ENCODE data around the gene GABARAP. TPM values are rescaled to one million over a fixed set of nuclear protein-coding genes. Genes with fewer than 3 reads are reported as not detected.

Gene GABARAP
- total RNA-seq, 4 donors from 2014 or later = 172 to 384 (median 197) TPM

DNA sequence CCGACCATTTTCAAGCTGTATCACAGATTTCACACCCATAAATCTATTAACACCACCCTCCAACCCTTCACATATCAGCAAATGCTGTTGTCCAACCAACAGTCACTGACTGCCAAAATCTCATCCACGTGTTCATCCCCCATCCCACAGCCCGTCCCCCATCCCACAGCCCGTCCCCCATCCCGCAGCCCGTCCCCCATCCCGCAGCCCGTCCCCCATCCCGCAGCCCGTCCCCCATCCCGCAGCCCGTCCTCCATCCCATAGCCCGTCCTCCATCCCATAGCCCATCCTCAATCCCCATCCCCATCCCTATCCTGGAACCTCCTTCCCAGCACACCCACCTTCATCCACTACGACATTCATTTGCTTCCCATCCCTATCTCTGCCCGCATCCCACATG, 36.7 kb downstream of the GABARAP start:
- no peaks in the 10 kb centered on the region for H3K27me3 ChIP-seq
- WGBS, 2 donors = 50 to 62% methylated on average over 15 of the region's 15 CpGs
- H3K4me3 ChIP-seq = peak overlapping the region in 3 of 4 donors; percentile 52 to 66 (median 52)
- peak overlapping the region; percentile 53 to 79 (median 74) for H3K27ac ChIP-seq
- H3K4me1 ChIP-seq = peaks cover 3 to 19% (median 7%) of the 10 kb centered on the region in 3 donors
- intact Hi-C loops (cut with DNase I) = no loop called here
- H3K9me3 ChIP-seq = no peaks in the 10 kb centered on the region
- TF ChIP-seq, protein P1, sequence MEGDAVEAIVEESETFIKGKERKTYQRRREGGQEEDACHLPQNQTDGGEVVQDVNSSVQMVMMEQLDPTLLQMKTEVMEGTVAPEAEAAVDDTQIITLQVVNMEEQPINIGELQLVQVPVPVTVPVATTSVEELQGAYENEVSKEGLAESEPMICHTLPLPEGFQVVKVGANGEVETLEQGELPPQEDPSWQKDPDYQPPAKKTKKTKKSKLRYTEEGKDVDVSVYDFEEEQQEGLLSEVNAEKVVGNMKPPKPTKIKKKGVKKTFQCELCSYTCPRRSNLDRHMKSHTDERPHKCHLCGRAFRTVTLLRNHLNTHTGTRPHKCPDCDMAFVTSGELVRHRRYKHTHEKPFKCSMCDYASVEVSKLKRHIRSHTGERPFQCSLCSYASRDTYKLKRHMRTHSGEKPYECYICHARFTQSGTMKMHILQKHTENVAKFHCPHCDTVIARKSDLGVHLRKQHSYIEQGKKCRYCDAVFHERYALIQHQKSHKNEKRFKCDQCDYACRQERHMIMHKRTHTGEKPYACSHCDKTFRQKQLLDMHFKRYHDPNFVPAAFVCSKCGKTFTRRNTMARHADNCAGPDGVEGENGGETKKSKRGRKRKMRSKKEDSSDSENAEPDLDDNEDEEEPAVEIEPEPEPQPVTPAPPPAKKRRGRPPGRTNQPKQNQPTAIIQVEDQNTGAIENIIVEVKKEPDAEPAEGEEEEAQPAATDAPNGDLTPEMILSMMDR (IDR thresholded peaks at IDR 0.05) = no peak
- TF ChIP-seq POLR2A (IDR thresholded peaks at IDR 0.05) = no peak
- DNase-seq = no peak
- peaks cover 0 to 28% (median 7%) of the 10 kb centered on the region in 3 donors for H3K36me3 ChIP-seq

DNA sequence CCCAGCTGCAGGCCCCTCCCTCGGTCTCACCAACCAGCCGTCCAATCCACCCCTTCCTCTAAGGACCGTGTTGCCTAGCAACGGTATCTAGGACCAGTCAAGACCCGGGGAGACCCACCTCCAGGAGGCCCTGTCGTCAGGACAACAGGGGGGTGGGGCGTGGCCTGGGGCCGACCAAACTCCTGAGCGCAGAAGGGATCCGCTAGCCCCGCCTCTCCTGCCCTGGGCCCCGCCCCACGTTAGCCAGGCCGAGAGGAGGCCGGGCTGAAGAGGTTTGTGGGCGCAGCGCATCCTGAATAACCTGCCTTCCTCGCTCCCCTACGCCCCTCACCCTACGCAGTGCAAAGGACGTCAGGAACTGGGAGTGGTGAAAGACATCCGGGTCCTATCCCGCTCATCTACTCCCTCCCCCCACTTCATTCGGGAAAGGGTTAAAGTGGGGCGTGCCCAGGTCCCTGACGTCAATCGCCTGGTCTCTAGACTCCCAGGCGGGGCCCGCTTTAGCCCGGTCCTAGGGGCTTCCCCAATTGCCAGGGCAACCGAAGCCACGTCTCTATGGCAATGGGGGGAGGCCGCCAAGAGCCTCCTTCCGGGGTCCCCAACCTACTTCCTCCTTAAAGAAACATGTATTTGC, 37.3 kb downstream of the GABARAP start:
- Histone ChIP-seq H3K9me3 (no peaks in the 10 kb centered on the region), H3K27ac (peak overlapping the region; percentile 53 to 79 (median 74)), H3K27me3 (no peaks in the 10 kb centered on the region), H3K4me3 (peak overlapping the region; percentile 24 to 66 (median 52)), H3K4me1 (peaks cover 3 to 19% (median 7%) of the 10 kb centered on the region in 3 donors), H3K36me3 (peaks cover 0 to 34% (median 7%) of the 10 kb centered on the region in 3 donors)
- TF ChIP-seq POLR2A (IDR thresholded peaks at IDR 0.05) = peak in 2 of 4 donors; percentile 14 to 17
- TF ChIP-seq, protein P1 (IDR thresholded peaks at IDR 0.05) = no peak
- peak; percentile 62 for DNase-seq
- WGBS, 2 donors = 4 to 22% methylated on average over 11 to 13 of the region's 34 CpGs
- intact Hi-C loops (cut with DNase I) = no loop called here

DNA sequence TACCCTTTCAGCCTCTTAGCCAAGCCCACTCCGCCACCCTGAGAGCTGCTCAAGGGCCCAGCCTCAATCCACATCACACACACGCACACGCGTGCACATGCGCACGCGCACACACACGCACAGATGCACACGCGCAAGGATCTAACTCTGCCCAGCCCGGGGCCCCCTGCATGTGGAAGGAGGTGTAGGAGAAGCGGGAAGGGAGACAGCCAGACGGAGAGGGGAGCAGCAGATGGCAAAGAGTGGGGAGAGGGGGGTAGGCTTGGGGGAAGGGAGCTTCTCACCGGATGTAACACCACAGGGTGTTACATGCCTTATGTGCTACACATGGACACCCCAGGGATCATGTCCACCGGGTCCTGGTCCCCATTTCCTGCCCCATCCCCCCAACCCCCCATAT, 37.9 kb downstream of the GABARAP start:
- peaks cover 0 to 36% (median 7%) of the 10 kb centered on the region in 3 donors for H3K36me3 ChIP-seq
- peaks cover 3 to 19% (median 7%) of the 10 kb centered on the region in 3 donors for H3K4me1 ChIP-seq
- no peak for DNase-seq
- no peaks in the 10 kb centered on the region for H3K27me3 ChIP-seq
- 55 to 68% methylated on average over 7 to 8 of the region's 15 CpGs for WGBS, 2 donors
- no peak for TF ChIP-seq POLR2A (IDR thresholded peaks at IDR 0.05)
- TF ChIP-seq, protein P1 (IDR thresholded peaks at IDR 0.05) = no peak
- peak overlapping the region in 3 of 4 donors; percentile 52 to 66 (median 52) for H3K4me3 ChIP-seq
- H3K9me3 ChIP-seq = no peaks in the 10 kb centered on the region
- peak overlapping the region in 3 of 4 donors; percentile 71 to 79 (median 78) for H3K27ac ChIP-seq
- intact Hi-C loops (cut with DNase I) = no loop called here

DNA sequence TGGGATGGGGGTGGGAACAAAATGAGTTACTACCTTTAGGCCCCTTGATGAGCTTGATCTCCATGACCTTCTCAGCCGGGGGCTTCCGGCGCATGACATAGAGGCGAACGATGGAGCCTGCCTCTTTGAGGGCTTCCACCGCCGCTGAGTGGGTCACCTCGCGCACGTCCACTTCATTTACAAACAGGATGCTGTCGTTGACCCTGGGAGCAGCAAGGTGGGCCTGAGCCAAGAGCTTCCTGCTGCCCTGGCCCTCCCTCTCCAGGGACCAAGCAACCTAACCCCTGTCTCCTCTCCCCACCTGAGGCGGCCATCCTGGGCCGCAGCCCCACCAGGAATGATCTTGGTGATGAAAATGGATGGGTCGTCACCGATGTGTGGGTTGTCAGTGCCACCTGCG, 38.9 kb downstream of the GABARAP start:
- Histone ChIP-seq H3K27me3 (no peaks in the 10 kb centered on the region), H3K4me1 (peaks cover 3 to 19% (median 7%) of the 10 kb centered on the region in 3 donors), H3K4me3 (no peak overlapping the region), H3K36me3 (peaks cover 0 to 36% (median 7%) of the 10 kb centered on the region in 3 donors), H3K9me3 (no peaks in the 10 kb centered on the region), H3K27ac (no peak overlapping the region)
- no peak for TF ChIP-seq POLR2A (IDR thresholded peaks at IDR 0.05)
- TF ChIP-seq, protein P1 (IDR thresholded peaks at IDR 0.05) = no peak
- DNase-seq = no peak
- 95 to 100% methylated on average over 1 to 11 of the region's 16 CpGs for WGBS, 2 donors
- intact Hi-C loops (cut with DNase I) = no loop called here

DNA sequence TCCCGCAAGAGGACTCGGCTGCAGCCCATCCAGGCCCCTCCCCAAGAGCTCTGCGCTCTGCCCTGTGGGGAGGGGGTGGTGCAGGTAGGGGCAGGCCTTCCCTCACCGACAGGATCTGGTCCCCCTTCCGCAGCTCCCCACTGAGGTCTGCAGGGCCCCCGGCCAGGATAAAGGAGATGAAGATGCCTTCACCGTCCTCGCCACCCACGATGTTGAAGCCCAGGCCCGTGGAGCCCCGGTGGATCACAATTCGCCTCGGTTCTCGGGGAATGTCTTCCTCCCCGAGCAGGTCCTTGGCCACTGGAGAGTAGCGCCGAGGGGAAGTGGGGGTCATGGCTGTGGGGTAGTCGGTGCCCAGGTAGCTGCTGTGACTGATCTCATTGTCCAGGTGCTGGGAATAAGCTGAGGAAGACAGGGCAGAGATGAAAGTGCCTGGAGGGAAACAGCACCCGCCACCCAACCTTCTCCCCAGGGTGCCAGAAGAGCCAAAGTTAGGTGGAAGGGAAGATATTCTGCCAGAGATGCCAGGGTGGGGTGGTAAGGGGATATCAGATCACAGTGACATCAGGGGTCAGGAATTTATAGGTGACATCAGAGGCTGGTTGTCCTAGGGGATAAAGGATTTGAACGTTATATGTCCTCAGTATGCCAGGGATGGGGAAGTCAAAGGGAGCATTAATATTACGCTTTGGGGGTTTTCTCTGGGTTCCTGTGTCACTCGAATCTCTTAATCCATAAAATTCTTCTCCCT, 45.4 kb downstream of the GABARAP start:
- WGBS, 2 donors = 84 to 89% methylated on average over 4 to 14 of the region's 22 CpGs
- Histone ChIP-seq H3K4me1 (no peaks in the 10 kb centered on the region), H3K27ac (no peak overlapping the region), H3K4me3 (no peak overlapping the region), H3K9me3 (no peaks in the 10 kb centered on the region), H3K36me3 (peaks cover 0 to 72% (median 17%) of the 10 kb centered on the region in 3 donors), H3K27me3 (no peaks in the 10 kb centered on the region)
- TF ChIP-seq POLR2A (IDR thresholded peaks at IDR 0.05) = no peak
- TF ChIP-seq, protein P1 (IDR thresholded peaks at IDR 0.05) = no peak
- DNase-seq = no peak
- intact Hi-C loops (cut with DNase I) = no loop called here
